ENCODE measurements around the gene INPP5K. TPM values are rescaled to one million over a fixed set of nuclear protein-coding genes. Genes with fewer than 3 reads are reported as not detected.

INPP5K gene
- total and polyA plus RNA-seq, 4 donors: 33.6 to 76.7 (median 41.0) TPM

DNA sequence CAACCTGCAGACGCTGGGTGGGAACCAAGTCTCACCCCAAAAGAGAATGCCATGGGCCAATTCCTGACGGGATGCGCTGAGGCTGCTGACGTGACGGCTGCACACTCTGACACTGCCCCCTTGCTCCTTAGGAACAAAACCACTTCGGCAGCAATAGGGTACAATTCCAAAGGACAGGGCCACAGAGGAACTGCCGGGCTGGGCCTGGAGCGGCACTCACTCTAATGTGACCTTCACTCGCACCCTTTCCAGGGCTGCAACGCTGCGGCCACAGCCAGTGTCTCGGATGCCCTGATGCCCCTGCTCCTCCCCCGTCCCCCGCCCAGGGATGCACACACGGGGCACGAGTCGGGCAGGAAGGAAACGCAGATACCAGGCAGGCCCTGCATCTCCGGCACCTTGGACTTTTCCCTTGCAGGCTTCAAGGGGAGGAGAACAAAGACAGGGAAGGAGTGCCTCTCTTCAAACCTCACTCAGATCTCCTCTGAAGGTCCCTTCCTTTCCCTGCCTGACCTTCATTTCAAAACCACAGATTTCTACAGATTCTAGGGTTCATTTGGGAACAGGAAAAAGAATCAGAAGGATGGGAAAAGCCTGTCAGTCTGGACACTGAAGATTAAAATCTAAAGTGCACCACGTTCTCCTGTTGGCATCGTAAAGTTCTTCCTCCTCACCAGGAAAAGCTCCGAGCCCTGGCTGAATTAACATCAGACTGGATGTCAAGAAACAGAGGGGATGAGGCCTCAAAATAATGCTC, 43.9 kb upstream of the INPP5K start:
- DNase-seq (peak in 1 of 3 donors; percentile 2), ATAC-seq (ENCODE audit: insufficient read depth, low FRiP score) (no peak)
- no peak overlapping the region for H3K4me3 ChIP-seq
- no peaks in the 10 kb centered on the region for H3K9me3 ChIP-seq (ENCODE audit: control insufficient read depth in 4 of 4, insufficient read depth in 3 of 4, low read length in 3 of 4)
- H3K36me3 ChIP-seq (ENCODE audit: control insufficient read depth in 4 of 4, insufficient read depth in 4 of 4, low read length in 4 of 4): peaks cover 0 to 11% (median 2%) of the 10 kb centered on the region in 4 donors
- peak overlapping the region in 1 of 2 donors; percentile 45 for H3K27ac ChIP-seq (ENCODE audit: low read depth in 1 of 2, low read length in 1 of 2)
- no peaks in the 10 kb centered on the region for H3K27me3 ChIP-seq (ENCODE audit: control insufficient read depth in 3 of 3, insufficient read depth in 3 of 3, low read length in 2 of 3)
- peaks cover 6 to 28% (median 14%) of the 10 kb centered on the region in 5 donors for H3K4me1 ChIP-seq (ENCODE audit: control insufficient read depth in 5 of 5, insufficient read depth in 5 of 5, low read length in 5 of 5)
- H3K9ac ChIP-seq (ENCODE audit: insufficient read depth in 1 of 2, low read length in 2 of 2): no peak overlapping the region
- TF ChIP-seq, protein P1, sequence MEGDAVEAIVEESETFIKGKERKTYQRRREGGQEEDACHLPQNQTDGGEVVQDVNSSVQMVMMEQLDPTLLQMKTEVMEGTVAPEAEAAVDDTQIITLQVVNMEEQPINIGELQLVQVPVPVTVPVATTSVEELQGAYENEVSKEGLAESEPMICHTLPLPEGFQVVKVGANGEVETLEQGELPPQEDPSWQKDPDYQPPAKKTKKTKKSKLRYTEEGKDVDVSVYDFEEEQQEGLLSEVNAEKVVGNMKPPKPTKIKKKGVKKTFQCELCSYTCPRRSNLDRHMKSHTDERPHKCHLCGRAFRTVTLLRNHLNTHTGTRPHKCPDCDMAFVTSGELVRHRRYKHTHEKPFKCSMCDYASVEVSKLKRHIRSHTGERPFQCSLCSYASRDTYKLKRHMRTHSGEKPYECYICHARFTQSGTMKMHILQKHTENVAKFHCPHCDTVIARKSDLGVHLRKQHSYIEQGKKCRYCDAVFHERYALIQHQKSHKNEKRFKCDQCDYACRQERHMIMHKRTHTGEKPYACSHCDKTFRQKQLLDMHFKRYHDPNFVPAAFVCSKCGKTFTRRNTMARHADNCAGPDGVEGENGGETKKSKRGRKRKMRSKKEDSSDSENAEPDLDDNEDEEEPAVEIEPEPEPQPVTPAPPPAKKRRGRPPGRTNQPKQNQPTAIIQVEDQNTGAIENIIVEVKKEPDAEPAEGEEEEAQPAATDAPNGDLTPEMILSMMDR (IDR thresholded peaks at IDR 0.05; ENCODE audit: control extremely low read depth, extremely low read depth): no peak
- 68 to 78% methylated on average over 22 of the region's 22 CpGs for WGBS, 2 donors

DNA sequence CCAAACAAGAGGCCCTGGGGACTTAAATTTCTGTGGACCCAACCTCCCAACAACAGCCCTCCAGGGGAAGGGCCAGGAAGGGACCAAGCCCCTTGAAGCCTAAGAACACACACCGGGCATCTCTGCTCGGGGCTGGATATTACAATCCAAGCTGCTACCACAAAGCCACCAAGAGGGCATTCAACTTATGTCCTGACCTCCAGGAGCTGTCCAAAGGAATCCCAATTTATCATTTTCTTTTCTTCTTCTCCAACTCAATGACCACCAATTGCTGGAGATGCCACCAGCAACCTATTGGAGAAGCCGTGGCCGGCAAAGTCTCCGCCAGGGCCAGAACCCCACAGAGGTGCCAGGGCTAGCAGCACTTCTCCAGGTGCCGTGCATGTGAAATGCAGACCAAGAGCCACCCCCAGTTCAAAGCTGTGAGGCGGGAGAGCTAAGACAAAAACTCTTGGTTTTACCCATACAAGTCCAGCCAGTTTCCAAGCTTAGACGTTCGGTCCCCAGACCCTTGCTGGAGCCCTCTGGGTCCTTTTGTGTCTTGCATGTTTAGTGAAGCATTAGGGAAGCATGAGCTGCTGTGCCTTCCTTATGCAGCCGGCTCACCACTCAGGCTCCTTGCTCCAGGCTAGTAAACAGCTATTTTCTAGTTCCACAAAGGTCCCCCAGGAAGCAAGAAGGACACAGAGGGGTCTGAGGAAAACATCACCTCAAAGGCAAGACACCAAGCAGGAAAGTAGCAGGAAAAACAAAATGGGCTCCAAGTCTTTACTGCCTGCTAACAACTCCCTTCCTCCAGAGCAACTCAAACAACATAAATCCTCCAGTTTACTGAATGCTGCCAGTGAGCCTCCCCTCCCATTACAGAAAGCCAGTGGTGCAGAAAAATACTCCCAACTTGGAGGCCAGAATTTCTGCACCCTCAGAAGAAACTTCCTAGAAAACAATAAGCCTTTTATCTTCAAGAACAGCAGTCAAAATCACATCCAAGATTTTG, 42.9 kb upstream of the INPP5K start:
- DNase-seq (peak in 1 of 3 donors; percentile 12), ATAC-seq (ENCODE audit: insufficient read depth, low FRiP score) (no peak)
- Histone ChIP-seq H3K9ac (ENCODE audit: insufficient read depth in 1 of 2, low read length in 2 of 2) (no peak overlapping the region), H3K27ac (ENCODE audit: low read depth in 1 of 2, low read length in 1 of 2) (no peak overlapping the region), H3K27me3 (ENCODE audit: control insufficient read depth in 3 of 3, insufficient read depth in 3 of 3, low read length in 2 of 3) (no peaks in the 10 kb centered on the region), H3K9me3 (ENCODE audit: control insufficient read depth in 4 of 4, insufficient read depth in 3 of 4, low read length in 3 of 4) (no peaks in the 10 kb centered on the region), H3K4me1 (ENCODE audit: control insufficient read depth in 5 of 5, insufficient read depth in 5 of 5, low read length in 5 of 5) (peaks cover 6 to 32% (median 22%) of the 10 kb centered on the region in 5 donors), H3K4me3 (no peak overlapping the region), H3K36me3 (ENCODE audit: control insufficient read depth in 4 of 4, insufficient read depth in 4 of 4, low read length in 4 of 4) (peaks cover 0 to 12% (median 2%) of the 10 kb centered on the region in 4 donors)
- TF ChIP-seq, protein P1 (IDR thresholded peaks at IDR 0.05; ENCODE audit: control extremely low read depth, extremely low read depth): no peak
- WGBS, 2 donors: 86 to 89% methylated on average over 10 of the region's 10 CpGs

DNA sequence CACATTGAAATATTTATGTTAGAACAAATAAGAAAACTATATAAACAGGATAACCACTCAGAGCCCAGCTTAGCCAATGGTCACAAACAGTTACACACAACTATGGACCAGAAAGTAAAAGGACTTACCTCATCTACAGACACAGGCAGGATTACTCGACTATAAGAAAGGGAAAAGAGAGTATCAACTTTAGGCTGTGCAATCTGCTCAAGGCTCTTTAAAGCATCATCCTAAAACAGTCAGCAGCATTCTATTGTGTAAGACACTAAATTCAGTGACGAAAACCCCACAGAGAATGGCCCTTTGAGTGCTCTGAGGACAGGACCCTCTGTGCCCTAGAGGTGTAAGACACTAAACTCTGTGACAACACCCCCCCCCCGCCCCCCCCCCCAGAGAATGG, 42.0 kb upstream of the INPP5K start:
- no peak overlapping the region for H3K9ac ChIP-seq (ENCODE audit: insufficient read depth in 1 of 2, low read length in 2 of 2)
- TF ChIP-seq, protein P1 (IDR thresholded peaks at IDR 0.05; ENCODE audit: control extremely low read depth, extremely low read depth): no peak
- peak in 1 of 3 donors; percentile 1 for DNase-seq
- H3K4me1 ChIP-seq (ENCODE audit: control insufficient read depth in 5 of 5, insufficient read depth in 5 of 5, low read length in 5 of 5): peaks cover 10 to 31% (median 24%) of the 10 kb centered on the region in 5 donors
- H3K4me3 ChIP-seq: no peak overlapping the region
- no peaks in the 10 kb centered on the region for H3K9me3 ChIP-seq (ENCODE audit: control insufficient read depth in 4 of 4, insufficient read depth in 3 of 4, low read length in 3 of 4)
- no peak overlapping the region for H3K27ac ChIP-seq (ENCODE audit: low read depth in 1 of 2, low read length in 1 of 2)
- ATAC-seq (ENCODE audit: insufficient read depth, low FRiP score): no peak
- H3K27me3 ChIP-seq (ENCODE audit: control insufficient read depth in 3 of 3, insufficient read depth in 3 of 3, low read length in 2 of 3): no peaks in the 10 kb centered on the region
- WGBS, 2 donors: 60 to 61% methylated on average over 3 of the region's 3 CpGs
- H3K36me3 ChIP-seq (ENCODE audit: control insufficient read depth in 4 of 4, insufficient read depth in 4 of 4, low read length in 4 of 4): peaks cover 0 to 12% (median 2%) of the 10 kb centered on the region in 4 donors
